Right lobe of liver (tissue), 4 donors: ENCODE measurements around the gene MEI1.

Source experiments
- POLR2A ChIP-seq: fragments of 450-650 bp; IDR thresholded peaks from one replicate; pipeline ENCODE4 v1.6.1; 2017; ENCODE audit warnings: antibody characterized with exemption, mild to moderate bottlenecking
- TF ChIP-seq, protein P1 (sequence below), 4 donors: fragments of 200-600 bp in 3 of 4; fragments of 450-650 bp in 1 of 4; IDR thresholded peaks; one replicate each; pipeline versions ENCODE4 v1.5.1 to v1.8.0; 2016 to 2022; ENCODE audit warnings: antibody characterized with exemption in 4 of 4, mild to moderate bottlenecking in 2 of 4
- donor health status: DM: no; HTN: no; CAD: no.
- donor health status: DM: no; HTN: no; CAD: no.
- donor health status: DM: no; HTN: yes; CAD: no.

DNA sequence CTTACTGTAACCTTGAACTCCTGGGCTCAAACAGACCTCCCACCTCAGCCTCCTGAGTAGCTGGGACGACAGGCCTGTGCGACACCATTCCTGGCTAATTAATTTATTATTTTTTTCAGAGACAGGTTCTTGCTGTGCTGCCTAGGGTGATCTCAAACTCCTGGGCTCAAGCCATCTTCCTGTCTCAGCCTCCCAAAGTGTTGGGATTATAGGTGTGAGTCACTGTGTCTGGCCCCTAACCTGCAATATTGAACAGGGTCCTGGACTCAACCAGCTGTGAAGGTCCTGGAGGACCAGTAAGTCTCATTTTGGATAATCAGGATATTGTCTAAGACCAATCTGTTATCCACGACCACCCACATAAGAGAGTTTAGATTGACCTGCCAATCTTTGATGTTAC, 116.4 kb downstream of the MEI1 start:
- TF ChIP-seq, protein P1, sequence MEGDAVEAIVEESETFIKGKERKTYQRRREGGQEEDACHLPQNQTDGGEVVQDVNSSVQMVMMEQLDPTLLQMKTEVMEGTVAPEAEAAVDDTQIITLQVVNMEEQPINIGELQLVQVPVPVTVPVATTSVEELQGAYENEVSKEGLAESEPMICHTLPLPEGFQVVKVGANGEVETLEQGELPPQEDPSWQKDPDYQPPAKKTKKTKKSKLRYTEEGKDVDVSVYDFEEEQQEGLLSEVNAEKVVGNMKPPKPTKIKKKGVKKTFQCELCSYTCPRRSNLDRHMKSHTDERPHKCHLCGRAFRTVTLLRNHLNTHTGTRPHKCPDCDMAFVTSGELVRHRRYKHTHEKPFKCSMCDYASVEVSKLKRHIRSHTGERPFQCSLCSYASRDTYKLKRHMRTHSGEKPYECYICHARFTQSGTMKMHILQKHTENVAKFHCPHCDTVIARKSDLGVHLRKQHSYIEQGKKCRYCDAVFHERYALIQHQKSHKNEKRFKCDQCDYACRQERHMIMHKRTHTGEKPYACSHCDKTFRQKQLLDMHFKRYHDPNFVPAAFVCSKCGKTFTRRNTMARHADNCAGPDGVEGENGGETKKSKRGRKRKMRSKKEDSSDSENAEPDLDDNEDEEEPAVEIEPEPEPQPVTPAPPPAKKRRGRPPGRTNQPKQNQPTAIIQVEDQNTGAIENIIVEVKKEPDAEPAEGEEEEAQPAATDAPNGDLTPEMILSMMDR (IDR thresholded peaks at IDR 0.05) = no peak
- no peak for TF ChIP-seq POLR2A
